ENCODE measurements around the gene NTMT1.

- TF ChIP-seq POLR2AphosphoS5 (IDR thresholded peaks at IDR 0.05; ENCODE audit: low read depth), result no peak
- TF ChIP-seq REST (IDR thresholded peaks at IDR 0.05; ENCODE audit: insufficient replicate concordance, low read depth), result no peak
- no peak for TF ChIP-seq CTCF (IDR thresholded peaks at IDR 0.05; ENCODE audit: insufficient read depth, low read length)
- TF ChIP-seq GABPA (IDR thresholded peaks at IDR 0.05; ENCODE audit: low read depth), result no peak
- TF ChIP-seq SPI1 (IDR thresholded peaks at IDR 0.05; ENCODE audit: borderline replicate concordance, low read depth), result no peak
These were observed 51.5 kb downstream of the NTMT1 start for GRCh38 chr9:129677456-129677855.
